Measurements from ENCODE around the gene LYPD8.

The LYPD8 gene

DNA sequence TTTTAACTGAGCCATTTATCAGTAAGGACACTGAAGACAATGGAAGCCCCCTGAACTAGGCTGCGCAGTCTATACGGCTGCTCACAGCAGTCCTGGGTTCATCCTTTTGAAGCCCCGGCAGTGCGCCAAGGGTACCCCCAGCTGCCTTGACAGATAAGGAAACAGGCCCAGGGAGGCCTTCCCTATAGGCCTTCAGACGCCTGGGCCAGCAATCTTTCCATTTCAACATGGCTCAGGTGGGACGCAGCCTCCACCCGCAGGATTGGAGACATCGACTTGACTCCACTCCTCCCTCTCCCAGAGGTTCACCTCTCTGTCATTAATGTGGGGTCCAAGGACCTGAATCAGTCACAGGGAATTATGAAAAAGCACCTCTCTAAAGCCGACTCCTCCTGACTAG lies 2.8 kb upstream of the LYPD8 start:
- TF ChIP-seq, protein P1, sequence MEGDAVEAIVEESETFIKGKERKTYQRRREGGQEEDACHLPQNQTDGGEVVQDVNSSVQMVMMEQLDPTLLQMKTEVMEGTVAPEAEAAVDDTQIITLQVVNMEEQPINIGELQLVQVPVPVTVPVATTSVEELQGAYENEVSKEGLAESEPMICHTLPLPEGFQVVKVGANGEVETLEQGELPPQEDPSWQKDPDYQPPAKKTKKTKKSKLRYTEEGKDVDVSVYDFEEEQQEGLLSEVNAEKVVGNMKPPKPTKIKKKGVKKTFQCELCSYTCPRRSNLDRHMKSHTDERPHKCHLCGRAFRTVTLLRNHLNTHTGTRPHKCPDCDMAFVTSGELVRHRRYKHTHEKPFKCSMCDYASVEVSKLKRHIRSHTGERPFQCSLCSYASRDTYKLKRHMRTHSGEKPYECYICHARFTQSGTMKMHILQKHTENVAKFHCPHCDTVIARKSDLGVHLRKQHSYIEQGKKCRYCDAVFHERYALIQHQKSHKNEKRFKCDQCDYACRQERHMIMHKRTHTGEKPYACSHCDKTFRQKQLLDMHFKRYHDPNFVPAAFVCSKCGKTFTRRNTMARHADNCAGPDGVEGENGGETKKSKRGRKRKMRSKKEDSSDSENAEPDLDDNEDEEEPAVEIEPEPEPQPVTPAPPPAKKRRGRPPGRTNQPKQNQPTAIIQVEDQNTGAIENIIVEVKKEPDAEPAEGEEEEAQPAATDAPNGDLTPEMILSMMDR (IDR thresholded peaks at IDR 0.05; ENCODE audit: insufficient read depth, low read depth, low read length, missing control alignments): no peak

GRCh38 chr1:248757784-248758195 lies 2.2 kb upstream of the LYPD8 start:
- no peak for DNase-seq (ENCODE audit: low read depth)
- no peak overlapping the region for H3K4me3 ChIP-seq (ENCODE audit: low read length)
- TF ChIP-seq, protein P1 (IDR thresholded peaks at IDR 0.05; ENCODE audit: insufficient read depth, low read depth, low read length, missing control alignments): no peak

More for the DNA sequence above, 2.8 kb upstream of the LYPD8 start:
- H3K4me3 ChIP-seq (ENCODE audit: low read length): no peak overlapping the region
- DNase-seq (ENCODE audit: low read depth): no peak

- H3K4me3 ChIP-seq (ENCODE audit: low read length): no peak overlapping the region
- TF ChIP-seq, protein P1 (IDR thresholded peaks at IDR 0.05; ENCODE audit: insufficient read depth, low read depth, low read length, missing control alignments): no peak
- DNase-seq (ENCODE audit: low read depth): no peak
Observed at GRCh38 chr1:248756636-248757035, 1.1 kb upstream of the LYPD8 start.

DNA sequence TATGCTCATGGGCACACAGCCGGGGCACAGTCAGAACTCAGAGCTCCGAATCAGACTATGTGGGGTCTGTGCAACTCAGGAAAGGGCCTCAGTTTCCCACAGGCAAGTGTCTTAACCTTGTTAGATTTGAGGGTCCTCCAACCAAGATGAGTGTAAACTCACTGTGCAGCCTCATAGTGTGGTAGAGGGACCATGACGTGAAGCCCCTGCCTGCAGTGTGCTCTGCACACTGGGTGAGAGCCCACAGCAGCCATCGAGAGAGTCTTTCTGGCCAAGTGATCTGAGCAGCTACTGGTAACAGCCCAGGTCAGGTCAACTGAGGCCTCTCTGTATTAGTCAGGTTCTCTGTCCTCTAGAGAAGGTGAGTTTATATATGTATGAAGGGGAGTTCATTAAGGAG lies 592 bp upstream of the LYPD8 start:
- DNase-seq (ENCODE audit: low read depth): no peak
- H3K4me3 ChIP-seq (ENCODE audit: low read length): no peak overlapping the region
- TF ChIP-seq, protein P1 (IDR thresholded peaks at IDR 0.05; ENCODE audit: insufficient read depth, low read depth, low read length, missing control alignments): no peak

GRCh38 chr1:248753708-248754280 lies 1.8 kb downstream of the LYPD8 start:
- DNase-seq (ENCODE audit: low read depth): no peak
- TF ChIP-seq, protein P1 (IDR thresholded peaks at IDR 0.05; ENCODE audit: insufficient read depth, low read depth, low read length, missing control alignments): no peak
- H3K4me3 ChIP-seq (ENCODE audit: low read length): no peak overlapping the region

DNA sequence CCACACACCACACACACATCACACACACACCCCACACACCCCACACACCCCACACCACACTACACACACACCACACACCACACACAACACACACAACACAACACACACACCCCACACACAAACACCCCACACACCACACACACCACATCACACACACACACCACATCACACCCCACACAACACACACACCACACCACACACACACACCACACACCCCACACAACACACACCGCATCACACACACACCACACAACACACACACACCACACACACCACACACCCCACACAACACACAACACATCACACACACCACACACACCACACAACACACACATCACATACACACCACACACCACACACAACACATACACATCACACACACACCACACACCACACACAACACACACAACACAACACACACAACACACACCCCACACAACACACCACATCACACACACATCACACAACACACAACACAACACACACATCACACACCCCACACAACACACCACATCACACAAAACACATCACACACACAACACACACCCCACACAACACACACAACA lies 2.4 kb downstream of the LYPD8 start:
- TF ChIP-seq, protein P1 (IDR thresholded peaks at IDR 0.05; ENCODE audit: insufficient read depth, low read depth, low read length, missing control alignments): no peak
- H3K4me3 ChIP-seq (ENCODE audit: low read length): no peak overlapping the region
- DNase-seq (ENCODE audit: low read depth): no peak

All from epithelial cell of esophagus (primary cell).